Mucosa of descending colon (tissue), 3 donors: ENCODE data around the gene DQX1. TPM values are rescaled to one million over a fixed set of nuclear protein-coding genes. Genes with fewer than 3 reads are reported as not detected.

ENCODE experiments used
- ATAC-seq: fragments of 200-7000 bp; cut with Tn5 transposase; one replicate; pipeline ENCODE4 v1.9.1; 2020; ENCODE audit warnings: mild to moderate bottlenecking, moderate library complexity
- DNase-seq, 3 donors: peaks; one replicate each; pipeline ENCODE4 v3.0.0-alpha.2; 2020
- H3K36me3 ChIP-seq: fragments of 200-600 bp; one replicate; pipeline ENCODE4 v1.8.0; 2021; ENCODE audit warnings: low read depth, mild to moderate bottlenecking
- H3K4me1 ChIP-seq: fragments of 200-600 bp; one replicate; pipeline ENCODE4 v1.8.0; 2021; ENCODE audit warnings: low read depth, mild to moderate bottlenecking
- H3K4me3 ChIP-seq: fragments of 200-600 bp; one replicate; pipeline ENCODE4 v1.8.0; 2021; ENCODE audit warnings: mild to moderate bottlenecking
- H3K9me3 ChIP-seq: fragments of 200-600 bp; one replicate; pipeline ENCODE4 v1.8.0; 2021; ENCODE audit warnings: mild to moderate bottlenecking
- CTCF ChIP-seq: fragments of 200-600 bp; IDR thresholded peaks from one replicate; pipeline ENCODE4 v1.8.0; 2022; ENCODE audit warnings: antibody characterized with exemption, mild to moderate bottlenecking
- intact Hi-C, 2 donors: fragments of 100-400 bp; cut with DNase I in 1 of 2; cut with micrococcal nuclease in 1 of 2; formaldehyde crosslinking; loops; one replicate each; pipeline versions ENCODE4 v1.11.0 to v1.11.1; 2022; cut with DNase I, micrococcal nuclease
- total RNA-seq, 3 donors: library from RNA; stranded (reverse); fragmentation: NEBNext Ultra II Directional in 2 of 3; extraction: Animal tissue kit (Norgen Biotek cat#: 25700) in 2 of 3; gene quantifications; one replicate each; pipeline versions ENCODE4 v1.2.1 to v1.2.4, GENCODE V29; 2021 to 2023
- donor health status: DM: no; HTN: no; CAD: no; lungs with moderate emphysema.
- donor health status: DM: no; HTN: no; CAD: no.
- donor health status: DM: no; HTN: yes; CAD: no.

DQX1 gene
- total RNA-seq, 3 donors from 2014 or later, result 17.9 to 58.3 (median 22.2) TPM

DNA sequence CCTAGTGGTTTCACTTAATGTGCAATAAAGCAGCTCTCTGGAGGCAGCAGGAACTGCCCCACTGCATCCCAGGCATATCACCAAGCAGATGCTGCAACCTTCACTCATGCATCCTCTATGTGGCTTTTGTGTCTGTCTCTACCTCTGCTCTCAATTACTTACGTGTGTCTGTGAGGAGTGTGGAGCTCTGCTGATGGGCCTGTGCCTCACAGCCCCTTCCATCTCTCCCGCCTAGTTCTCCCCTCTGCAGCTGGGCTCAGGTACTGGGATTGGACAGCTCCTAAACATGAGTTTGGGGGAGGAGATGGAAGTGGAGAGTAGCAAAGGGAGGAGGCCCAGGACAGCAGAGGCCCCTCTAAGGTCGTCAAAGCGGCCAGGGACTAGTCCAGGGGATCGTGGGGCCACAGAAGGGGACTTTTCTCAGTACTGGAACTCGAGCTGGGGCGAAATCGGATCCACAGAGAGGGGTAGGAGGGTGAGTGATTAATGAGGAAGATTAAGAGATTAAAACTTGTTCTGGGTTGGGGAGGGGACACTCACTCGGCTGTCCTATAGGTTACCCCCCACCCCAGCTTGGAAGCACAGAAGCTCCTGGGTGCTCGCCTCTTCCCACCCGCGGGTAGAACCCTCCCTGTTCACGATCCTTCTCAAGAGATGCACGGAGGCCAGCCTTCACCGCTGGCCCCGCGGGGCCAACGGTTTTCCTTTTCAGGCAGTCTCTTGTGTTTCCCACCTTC is 24.5 kb downstream of the DQX1 start:
- H3K36me3 ChIP-seq, result no peaks in the 10 kb centered on the region
- H3K9me3 ChIP-seq, result no peaks in the 10 kb centered on the region
- H3K4me1 ChIP-seq, result peaks cover 51% of the 10 kb centered on the region
- H3K4me3 ChIP-seq, result no peak overlapping the region
- intact Hi-C loops, result no loop called here
- DNase-seq, result peak in 1 of 3 donors; percentile 26
- ATAC-seq, result no peak
- no peak for TF ChIP-seq CTCF

DNA sequence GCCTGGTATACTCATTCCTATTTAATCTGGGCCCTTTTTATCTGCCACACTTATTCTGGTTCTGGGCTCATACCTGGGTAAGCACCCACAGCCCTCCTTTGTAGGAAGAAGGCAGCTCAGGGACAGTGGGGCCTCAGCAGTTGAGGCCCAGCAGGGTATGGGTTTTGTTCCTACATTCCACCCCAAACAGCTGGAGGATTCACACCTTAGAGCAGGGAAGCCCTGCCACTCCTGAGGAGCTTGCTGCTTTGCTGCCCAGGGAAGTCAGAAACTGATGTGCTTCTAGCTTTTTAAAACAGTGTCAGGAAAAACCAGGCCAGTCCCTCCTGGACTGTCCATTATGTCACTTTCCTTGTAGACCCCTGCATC is 25.5 kb downstream of the DQX1 start:
- no peak for TF ChIP-seq CTCF
- Histone ChIP-seq H3K36me3 (no peaks in the 10 kb centered on the region), H3K9me3 (no peaks in the 10 kb centered on the region), H3K4me1 (peaks cover 42% of the 10 kb centered on the region), H3K4me3 (no peak overlapping the region)
- DNase-seq (peak in 1 of 3 donors; percentile 4), ATAC-seq (no peak)
- intact Hi-C loops, result no loop called here

DNA sequence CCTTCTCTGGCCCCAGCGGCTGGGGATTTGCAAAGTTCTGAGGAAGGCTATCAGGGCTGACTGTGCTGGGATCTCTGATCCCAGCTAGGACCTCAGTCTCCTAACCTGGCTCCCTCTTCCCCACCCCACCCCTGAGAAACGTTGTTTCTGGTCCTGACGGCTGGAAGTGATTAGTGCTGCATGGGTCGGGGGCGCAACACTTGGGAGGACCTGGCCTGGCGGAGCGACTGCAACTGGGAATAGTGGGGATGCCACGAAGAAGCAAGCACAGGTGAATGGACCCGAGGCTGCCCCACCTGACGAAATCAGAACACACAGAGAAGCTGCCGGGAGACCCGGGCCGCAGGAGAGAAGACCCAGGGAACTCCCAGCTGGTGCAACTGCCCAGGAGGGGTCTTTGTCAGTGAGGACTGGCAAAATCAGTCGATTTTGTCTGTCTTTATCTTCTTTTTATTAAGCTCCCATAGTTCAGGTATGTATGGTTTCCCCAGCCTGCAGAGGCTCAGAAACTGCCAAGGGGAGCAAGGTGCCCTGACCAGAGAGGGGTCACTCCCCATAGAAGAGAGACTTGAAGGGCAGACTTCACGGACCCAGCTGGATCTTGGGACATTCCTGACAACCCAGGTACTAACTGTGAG is 26.0 kb downstream of the DQX1 start:
- TF ChIP-seq CTCF, result no peak
- Histone ChIP-seq H3K4me3 (no peak overlapping the region), H3K4me1 (peaks cover 37% of the 10 kb centered on the region), H3K9me3 (no peaks in the 10 kb centered on the region), H3K36me3 (no peaks in the 10 kb centered on the region)
- intact Hi-C loops, result no loop called here
- no peak for ATAC-seq
- DNase-seq, result peak in 1 of 3 donors; percentile 47

DNA sequence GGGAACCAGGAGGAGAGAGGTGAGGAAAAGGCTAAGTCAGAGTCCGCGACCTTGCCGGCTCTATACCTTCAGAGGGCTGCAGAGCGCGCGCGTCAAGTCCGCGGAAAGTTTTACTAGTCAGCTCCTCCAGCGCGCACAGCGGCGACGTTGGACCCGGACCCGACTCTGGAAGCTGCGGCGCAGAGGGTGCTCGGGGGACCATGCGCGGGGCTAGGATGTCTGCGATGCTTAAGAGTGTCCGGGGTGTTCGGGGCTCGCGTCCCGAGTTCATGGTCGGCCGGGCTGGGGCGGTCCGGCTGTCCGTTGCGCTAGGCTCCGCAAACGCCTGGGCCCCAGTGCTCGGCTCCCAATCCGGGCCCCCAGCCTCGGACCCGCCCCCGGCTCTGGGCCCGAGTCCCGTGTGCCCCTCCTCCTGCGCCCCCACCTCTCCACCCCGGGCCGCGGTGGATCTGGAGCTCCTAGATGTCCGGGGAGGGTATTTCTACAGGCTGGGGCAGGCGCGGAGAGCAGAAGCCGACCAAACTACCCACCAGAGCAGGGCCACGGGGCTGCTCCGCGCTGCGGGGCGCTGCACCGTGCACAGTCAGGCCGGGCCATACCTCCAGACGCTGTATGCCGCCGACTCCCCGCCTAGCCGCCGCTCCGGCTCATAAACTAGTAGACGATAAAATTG is 26.6 kb downstream of the DQX1 start, which contains the start of gene LBX2:
TSS of gene LBX2 (minus strand) at position 337 of the 673 bp plus-strand sequence. CDS start at position 271, 66 bp downstream.
- Histone ChIP-seq H3K9me3 (no peaks in the 10 kb centered on the region), H3K4me3 (no peak within 1 kb of the TSS), H3K36me3 (no peaks in the 10 kb centered on the region), H3K4me1 (peaks cover 33% of the 10 kb centered on the region)
- DNase-seq (peak in 2 of 3 donors; percentile 44 to 63), ATAC-seq (peak; percentile 25)
- no peak for TF ChIP-seq CTCF
- intact Hi-C loops, result no loop called here

GRCh38 chr2:74498500-74499266 is 27.3 kb downstream of the DQX1 start:
- Histone ChIP-seq H3K4me1 (peaks cover 28% of the 10 kb centered on the region), H3K9me3 (no peaks in the 10 kb centered on the region), H3K4me3 (no peak overlapping the region), H3K36me3 (no peaks in the 10 kb centered on the region)
- intact Hi-C loops, result no loop called here
- TF ChIP-seq CTCF, result no peak
- DNase-seq, result peak in 2 of 3 donors; percentile 49 to 59
- peak; percentile 41 for ATAC-seq
